ENCODE measurements around the gene MYMK.

Gene MYMK

GRCh38 chr9:133516256-133516960 lies 8.4 kb downstream of the MYMK start:
- no peak for DNase-seq

DNA sequence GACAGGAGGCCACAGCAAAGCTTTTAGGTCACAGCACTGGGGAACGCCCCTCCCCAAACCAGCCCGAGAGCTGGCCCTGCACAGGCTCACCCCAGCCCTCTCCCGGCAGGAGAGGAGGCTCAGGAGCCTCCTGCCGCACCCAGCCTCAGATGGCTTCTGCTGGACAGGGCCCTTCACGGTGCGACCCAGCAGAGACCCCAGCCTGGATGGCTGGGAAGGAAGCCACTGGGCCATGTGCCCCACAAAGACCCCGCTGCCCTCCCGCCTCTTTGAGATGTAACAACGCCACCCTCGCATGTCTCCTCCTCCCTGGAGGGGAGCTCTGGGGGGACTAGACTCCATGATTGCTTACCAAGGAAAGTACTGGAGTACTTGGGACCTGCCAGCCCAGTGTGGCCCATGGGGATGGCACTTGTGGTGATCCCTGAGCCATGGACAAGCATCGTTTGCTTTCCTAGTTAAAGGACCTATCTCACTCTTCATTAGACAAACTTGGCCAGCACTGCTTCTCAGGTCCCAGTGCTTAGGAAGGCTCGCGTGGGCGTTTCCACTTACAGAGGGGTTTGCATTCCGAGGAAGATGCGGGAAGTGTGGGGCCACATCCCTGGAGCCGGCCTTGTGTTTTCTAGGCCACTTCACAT lies 9.0 kb downstream of the MYMK start:
- DNase-seq, result no peak

- DNase-seq, result no peak
Observed at GRCh38 chr9:133515240-133515610, 9.5 kb downstream of the MYMK start.

DNA sequence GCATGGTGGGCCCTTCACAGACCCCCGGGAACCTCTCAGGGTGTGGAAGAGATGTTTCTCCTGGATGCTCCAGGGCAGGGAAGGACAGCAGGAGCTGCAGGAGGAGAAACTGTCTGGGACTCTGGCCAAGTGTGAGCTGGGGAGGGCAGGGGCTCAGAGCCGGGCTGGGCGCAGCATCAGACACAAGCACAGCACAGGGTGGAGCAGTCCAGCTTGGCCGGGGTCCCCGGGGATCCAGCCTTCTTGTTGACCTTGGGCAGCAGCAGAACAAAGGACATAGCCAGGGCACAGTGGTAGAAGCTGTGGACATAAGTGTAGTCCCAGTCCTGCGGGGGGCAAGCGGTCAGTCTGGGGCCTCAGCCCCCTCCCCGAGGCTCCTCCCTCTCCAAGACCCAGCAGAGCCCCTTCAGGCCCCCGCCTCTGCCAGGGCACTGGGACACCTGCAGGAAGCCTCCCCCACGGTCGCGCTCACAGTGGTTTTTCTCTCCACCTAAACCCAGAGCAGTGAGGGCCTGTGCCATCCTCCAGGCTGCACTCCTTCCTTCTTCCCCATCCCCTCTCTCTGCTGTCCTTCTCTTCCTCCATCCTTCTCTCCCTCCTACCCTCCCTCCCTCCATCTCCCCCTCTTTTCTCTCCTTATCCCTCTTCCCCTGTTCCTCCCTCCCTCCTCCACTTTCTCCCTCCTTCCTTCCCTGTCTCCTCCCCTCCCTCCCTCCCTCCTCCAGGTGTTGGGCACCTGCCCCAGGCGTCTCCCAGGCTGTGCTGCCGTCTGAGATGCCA lies 10.1 kb downstream of the MYMK start:
- DNase-seq, result peak; percentile 90

GRCh38 chr9:133513214-133514100 lies 11.3 kb downstream of the MYMK start:
- peak; percentile 82 for DNase-seq

GRCh38 chr9:133512253-133513213 lies 12.2 kb downstream of the MYMK start:
- DNase-seq, result no peak

DNA sequence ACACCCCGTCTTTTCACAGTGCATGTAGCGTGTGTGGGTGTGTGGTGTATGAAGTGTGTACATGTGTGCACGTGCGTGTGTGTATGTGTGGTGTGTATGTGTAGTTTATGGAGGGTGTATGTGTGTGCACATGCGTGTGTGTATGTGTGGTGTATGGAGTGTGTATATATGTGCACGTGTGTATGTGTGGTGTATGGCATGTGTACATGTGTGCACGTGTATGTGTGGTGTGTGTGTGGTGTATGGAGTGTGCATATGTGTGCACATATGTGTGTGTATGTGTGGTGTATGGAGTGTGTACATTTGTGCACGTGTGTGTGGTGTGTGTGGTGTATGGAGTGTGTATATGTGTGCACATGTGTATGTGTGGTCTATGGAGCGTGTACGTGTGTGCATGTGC lies 13.2 kb downstream of the MYMK start:
- no peak for DNase-seq

DNA sequence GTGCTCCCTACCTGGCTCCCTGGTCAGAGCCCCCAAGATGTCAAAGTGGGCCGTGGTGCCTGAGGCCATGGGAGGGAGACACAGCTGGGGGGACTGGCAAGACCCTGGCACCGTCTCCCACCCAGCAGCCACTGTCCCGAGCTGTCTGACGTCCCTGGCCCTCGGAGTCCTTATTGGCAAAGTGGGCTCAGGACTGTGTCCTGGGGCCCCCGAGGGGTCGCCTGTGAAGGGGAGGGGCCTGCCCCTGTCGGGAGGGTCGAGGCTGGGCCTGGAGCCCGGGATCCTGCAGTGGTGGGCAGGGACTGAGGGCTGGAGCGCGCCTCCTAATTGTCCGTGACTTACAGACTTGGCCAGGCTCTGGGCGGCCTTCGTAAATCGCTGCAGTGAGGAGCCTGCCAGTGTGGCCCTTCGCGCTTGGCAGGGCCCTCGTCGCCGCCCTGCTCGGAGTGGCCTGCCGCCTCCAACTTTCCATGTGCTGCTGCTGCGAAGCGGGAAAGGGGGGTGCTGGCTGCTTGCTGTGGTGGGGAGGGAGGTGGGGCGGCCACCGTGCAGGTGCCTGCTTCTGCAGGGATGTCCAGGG lies 13.7 kb downstream of the MYMK start:
- DNase-seq, result no peak

- peak; percentile 93 for DNase-seq
Observed at GRCh38 chr9:133509179-133510083, 15.3 kb downstream of the MYMK start.

GRCh38 chr9:133508046-133508445 lies 16.7 kb downstream of the MYMK start:
- DNase-seq, result no peak

- DNase-seq, result no peak
Observed at GRCh38 chr9:133507246-133507965, 17.4 kb downstream of the MYMK start.

GRCh38 chr9:133506653-133507038 lies 18.1 kb downstream of the MYMK start:
- DNase-seq, result no peak

GRCh38 chr9:133505901-133506652 lies 18.7 kb downstream of the MYMK start:
- DNase-seq, result no peak

- no peak for DNase-seq
Observed at GRCh38 chr9:133505186-133505830, 19.5 kb downstream of the MYMK start.

DNA sequence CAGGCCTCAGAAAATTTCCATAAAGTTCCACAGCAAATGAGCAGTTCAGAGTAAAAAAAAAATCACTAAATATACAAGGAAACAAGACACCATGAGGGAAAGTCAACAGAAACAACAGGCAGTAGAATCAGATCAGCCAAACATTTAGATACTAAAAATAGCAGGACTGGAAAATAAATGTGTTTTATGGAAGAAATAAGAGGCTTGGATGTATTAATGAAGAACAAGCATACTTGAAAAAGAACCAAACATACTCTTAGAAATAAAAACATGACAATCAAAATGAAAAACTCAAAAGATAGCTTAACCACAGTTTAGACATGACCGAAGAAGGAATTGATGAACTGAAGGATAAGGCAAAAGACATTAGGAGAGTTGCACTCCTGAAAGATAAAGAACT lies 22.6 kb downstream of the MYMK start:
- DNase-seq, result no peak

DNA sequence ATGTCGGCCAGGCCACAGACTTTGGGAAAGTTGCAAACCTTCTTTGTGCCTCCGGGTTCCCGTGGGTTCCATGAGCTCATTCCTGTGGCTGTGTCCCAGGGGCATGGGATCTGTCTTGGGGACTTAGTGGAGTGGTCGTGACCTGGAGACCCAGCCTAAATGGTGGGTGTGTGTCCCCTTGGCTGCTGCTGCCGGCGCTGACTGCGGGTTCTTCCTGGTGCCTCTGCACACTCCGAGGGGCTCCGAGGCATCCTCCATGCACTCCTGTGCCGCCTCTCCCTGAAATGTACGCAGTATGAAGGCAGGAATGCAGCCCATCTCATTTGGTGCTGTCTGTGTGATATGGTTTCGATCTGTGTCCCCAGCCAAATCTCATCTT lies 24.9 kb downstream of the MYMK start:
- no peak for DNase-seq

DNA sequence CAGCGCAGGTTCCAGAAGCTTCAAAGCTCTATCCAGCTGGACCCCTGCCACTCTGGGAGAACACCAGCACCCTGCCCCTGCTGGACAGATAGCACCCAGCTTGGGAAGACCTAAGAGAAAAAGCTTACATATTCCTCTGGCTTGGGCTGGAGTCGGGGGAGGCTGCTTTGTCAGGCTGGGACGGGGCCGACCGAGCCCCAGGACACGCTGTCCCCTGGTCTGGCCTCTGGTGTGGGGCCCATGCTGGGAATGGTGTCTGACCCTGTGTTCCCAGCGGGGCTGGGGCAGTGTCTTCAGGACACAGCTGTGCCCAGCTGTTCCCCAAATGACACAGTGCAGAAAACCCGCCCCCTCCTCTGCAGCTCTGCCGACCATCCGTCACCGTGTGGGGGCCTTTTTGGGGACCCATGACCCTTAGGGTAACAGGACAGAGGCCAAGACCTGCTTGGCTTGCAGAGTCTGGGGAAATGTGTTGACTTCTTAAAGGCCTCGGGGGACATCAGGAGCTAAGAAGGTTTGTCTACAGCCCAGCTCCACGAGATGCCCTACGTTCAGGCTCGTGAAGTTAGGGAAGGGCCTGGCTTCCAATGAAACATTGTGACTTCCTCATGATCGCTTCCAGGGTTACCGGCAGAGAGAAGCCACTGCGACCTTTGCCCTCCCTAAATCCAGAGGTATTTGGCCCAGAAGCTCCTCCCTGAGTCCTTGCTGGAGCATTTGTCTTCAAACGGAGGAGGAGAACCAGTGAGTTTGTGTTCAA lies 25.4 kb downstream of the MYMK start:
- no peak for DNase-seq
